Aorta (tissue), 5 donors: ENCODE data around the gene B4GALT1. TPM values are rescaled to one million over a fixed set of nuclear protein-coding genes. Genes with fewer than 3 reads are reported as not detected.

Experiments used
- ATAC-seq: fragments of 200-7000 bp; cut with Tn5 transposase; one replicate; pipeline ENCODE4 v1.9.1; 2022; ENCODE audit warnings: moderate library complexity; ENCODE audit not compliant: low FRiP score
- DNase-seq, 2 donors: peaks; one replicate each; pipeline ENCODE4 v3.0.0-alpha.2; 2020
- H3K27ac ChIP-seq, 2 donors: one replicate each; pipeline ENCODE4 v1.5.1; 2013; ENCODE audit warnings: low read length in 2 of 2, mild to moderate bottlenecking in 2 of 2, moderate library complexity in 2 of 2, control low read depth in 1 of 2, inconsistent platforms in 1 of 2, low read depth in 1 of 2
- H3K27me3 ChIP-seq, 2 donors: one replicate each; pipeline ENCODE4 v1.6.1; 2013; ENCODE audit warnings: control low read depth in 1 of 2, low read length in 1 of 2, mild to moderate bottlenecking in 1 of 2, moderate library complexity in 1 of 2; ENCODE audit not compliant: insufficient read depth in 2 of 2, control insufficient read depth in 1 of 2
- H3K36me3 ChIP-seq, 2 donors: one replicate each; pipeline ENCODE4 v1.6.1; 2013; ENCODE audit warnings: control low read depth in 1 of 2, low read length in 1 of 2, mild to moderate bottlenecking in 1 of 2; ENCODE audit not compliant: insufficient read depth in 2 of 2, control insufficient read depth in 1 of 2
- H3K4me1 ChIP-seq, 2 donors: one replicate each; pipeline ENCODE4 v1.6.1; 2013; ENCODE audit warnings: low read length in 2 of 2, control low read depth in 1 of 2, mild to moderate bottlenecking in 1 of 2, moderate library complexity in 1 of 2; ENCODE audit not compliant: insufficient read depth in 2 of 2, control insufficient read depth in 1 of 2
- H3K4me3 ChIP-seq, 2 donors: one replicate each; pipeline ENCODE4 v1.5.1; 2013; ENCODE audit warnings: low read length in 2 of 2, control low read depth in 1 of 2, mild to moderate bottlenecking in 1 of 2
- H3K9me3 ChIP-seq: one replicate; pipeline ENCODE4 v1.6.1; 2013; ENCODE audit warnings: mild to moderate bottlenecking, low read length; ENCODE audit not compliant: control insufficient read depth
- WGBS, 2 donors: extraction: QIAGEN DNeasy Blood & Tissue Kit; methylation state at CpG; one replicate each; pipeline ENCODE4 v1.1.7; 2013; 5-methylcytosine and 5-hydroxymethylcytosine counted together
- intact Hi-C, 2 donors: fragments of 100-400 bp; cut with DNase I; formaldehyde crosslinking; loops; one replicate each; pipeline versions ENCODE4 v1.14.2 to v1.15.0; 2022
- polyA plus RNA-seq, 2 donors: library from polyadenylated mRNA; stranded (reverse); fragments of 200-250 nt; gene quantifications; one replicate each; pipeline ENCODE4 v1.2.3, GENCODE V29; 2013
- total RNA-seq, 2 donors: library from RNA; stranded (reverse); fragmentation: NEBNext Ultra II Directional; extraction: Animal tissue kit (Norgen Biotek cat#: 25700); gene quantifications; one replicate each; pipeline ENCODE4 v1.2.1, GENCODE V29; 2021
- donor health status: healthy with polysubstance abuse.
- donor health status: Bipolar disorder and iron deficiency.
- donor health status: DM: no; HTN: no; CAD: no.
- donor health status: DM: no; HTN: no; CAD: no.
- donor health status: DM: yes; HTN: yes; CAD: no.

The B4GALT1 gene
- total and polyA plus RNA-seq, 4 donors: 15.2 to 95.6 (median 55.2) TPM

DNA sequence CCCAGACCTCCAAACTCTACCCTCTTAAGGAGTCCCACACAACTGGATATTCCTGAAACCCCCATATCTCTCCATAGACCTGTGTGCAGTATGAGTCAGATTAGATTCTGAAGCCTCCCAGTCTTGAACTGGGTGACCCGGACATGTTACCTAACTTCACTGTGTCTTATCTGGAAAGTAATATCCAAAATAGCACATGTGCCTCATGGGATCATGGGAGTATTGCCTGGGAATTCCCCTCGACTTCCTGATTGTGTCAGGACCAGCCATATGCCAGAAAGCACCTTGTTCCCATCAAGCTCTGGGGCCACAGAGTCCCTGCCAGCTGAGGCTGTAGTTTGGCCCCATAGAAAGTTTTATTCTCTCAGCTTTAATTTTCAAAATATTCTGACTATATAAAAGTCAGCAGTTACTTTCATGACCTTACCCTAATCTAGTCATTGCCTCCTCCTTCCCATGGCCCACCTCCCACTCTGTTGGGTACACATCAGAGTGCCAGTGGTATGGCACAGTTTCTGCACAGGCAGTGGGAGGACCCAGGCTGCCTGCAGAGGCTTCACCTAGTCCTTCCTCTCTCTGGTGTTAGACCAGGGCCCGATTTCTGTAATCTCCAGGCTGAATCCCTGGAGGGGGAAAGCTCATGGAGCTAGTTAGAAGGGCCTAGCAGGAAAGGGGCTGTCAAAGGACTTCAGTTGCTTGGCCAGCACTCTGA lies 19.5 kb upstream of the B4GALT1 start:
- H3K9me3 ChIP-seq: no peaks in the 10 kb centered on the region
- peak overlapping the region in 1 of 2 donors; percentile 80 for H3K27ac ChIP-seq
- no peak for ATAC-seq
- no peak overlapping the region for H3K4me3 ChIP-seq
- intact Hi-C loops: no loop called here
- no peak for DNase-seq
- H3K36me3 ChIP-seq: no peaks in the 10 kb centered on the region
- peaks cover 3 to 12% of the 10 kb centered on the region in 2 donors for H3K4me1 ChIP-seq
- 8 to 9% methylated on average over 3 of the region's 3 CpGs for WGBS, 2 donors
- no peaks in the 10 kb centered on the region for H3K27me3 ChIP-seq

DNA sequence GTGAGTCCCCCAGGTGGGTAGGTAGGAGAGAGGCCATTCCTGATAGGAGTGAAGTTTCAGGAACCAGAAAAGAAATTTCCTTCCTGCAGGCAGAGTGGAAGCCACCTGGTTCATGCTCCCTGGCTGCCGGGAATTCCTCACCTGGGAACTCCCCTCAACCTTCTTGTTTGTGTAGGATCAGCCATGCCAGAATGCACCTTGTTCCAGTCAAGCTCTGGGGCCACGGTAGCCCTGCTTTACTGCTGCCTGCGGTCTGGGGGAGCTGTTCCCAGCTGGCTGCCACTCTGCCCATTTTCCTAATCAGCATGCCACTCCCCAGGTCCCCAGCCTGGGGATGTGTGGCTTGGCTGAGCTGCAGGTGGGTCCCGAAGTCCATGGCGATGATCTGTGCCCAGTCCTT lies 18.7 kb upstream of the B4GALT1 start:
- no peak for DNase-seq
- peaks cover 3 to 16% of the 10 kb centered on the region in 2 donors for H3K4me1 ChIP-seq
- 53 to 63% methylated on average over 5 of the region's 5 CpGs for WGBS, 2 donors
- no peaks in the 10 kb centered on the region for H3K9me3 ChIP-seq
- no peaks in the 10 kb centered on the region for H3K27me3 ChIP-seq
- no peak for ATAC-seq
- intact Hi-C loops: no loop called here
- no peak overlapping the region for H3K4me3 ChIP-seq
- no peak overlapping the region for H3K27ac ChIP-seq
- H3K36me3 ChIP-seq: no peaks in the 10 kb centered on the region

DNA sequence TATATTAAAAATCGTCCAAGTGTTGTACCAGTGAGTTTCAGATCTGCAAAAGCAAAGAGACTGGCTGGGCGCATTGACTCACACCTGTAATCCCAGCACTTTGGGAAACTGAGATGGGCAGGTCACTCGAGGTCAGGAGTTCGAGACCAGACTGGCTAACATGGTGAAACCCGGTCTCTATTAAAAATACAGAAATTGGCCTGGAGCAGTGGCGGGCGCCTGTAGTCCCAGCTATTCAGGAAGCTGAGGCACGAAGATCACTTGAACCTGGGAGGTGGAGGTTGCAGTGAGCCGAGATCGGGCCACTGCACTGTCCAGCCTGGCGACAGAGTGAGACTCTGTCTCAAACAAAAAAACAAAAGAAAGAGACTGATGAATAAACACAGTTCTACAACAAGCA lies 18.3 kb upstream of the B4GALT1 start:
- Histone ChIP-seq H3K27me3 (no peaks in the 10 kb centered on the region), H3K4me1 (peaks cover 3 to 16% of the 10 kb centered on the region in 2 donors), H3K9me3 (no peaks in the 10 kb centered on the region), H3K36me3 (no peaks in the 10 kb centered on the region), H3K4me3 (no peak overlapping the region), H3K27ac (no peak overlapping the region)
- ATAC-seq (no peak), DNase-seq (no peak)
- intact Hi-C loops: no loop called here
- WGBS, 2 donors: 87 to 89% methylated on average over 11 of the region's 11 CpGs

DNA sequence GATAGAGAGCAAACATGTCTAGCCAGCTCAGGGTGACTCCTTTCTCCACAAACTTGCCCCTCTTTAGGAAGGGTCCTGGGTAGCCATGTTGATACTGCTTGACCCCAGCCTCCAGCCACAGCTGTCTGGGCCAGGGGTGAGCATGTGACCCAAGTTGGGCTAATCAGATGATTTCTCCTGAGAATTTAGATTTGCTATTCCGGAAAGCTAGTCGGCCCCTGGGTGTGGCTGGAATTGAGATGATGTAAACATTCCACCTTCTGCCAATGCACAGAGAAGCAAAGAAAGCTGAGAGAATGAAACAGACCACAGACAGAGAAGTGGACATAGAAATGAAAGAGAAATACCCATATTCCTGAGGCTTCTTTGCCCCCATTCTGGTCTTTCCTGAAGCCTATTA lies 17.8 kb upstream of the B4GALT1 start:
- 2 to 20% methylated on average over 2 of the region's 2 CpGs for WGBS, 2 donors
- intact Hi-C loops: no loop called here

DNA sequence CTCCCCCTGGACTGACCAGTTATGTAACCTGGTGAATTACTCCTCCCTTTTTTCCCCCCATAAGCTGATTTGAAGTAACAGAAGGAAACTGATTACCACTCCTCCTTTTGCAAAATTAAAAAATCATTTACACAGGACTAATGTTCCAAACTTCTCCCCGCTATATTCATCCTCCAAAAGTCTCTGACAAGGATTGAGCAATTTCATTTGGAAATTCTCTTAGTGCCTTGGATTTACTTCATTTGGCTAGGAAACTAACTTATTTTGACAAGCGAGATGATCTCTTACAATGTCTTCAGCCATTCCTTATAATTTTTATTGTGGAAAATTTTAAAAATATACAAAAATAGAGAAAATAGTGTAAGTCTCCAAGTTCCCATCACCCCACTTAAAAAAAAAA lies 15.4 kb upstream of the B4GALT1 start:
- Histone ChIP-seq H3K4me3 (no peak overlapping the region), H3K27me3 (no peaks in the 10 kb centered on the region), H3K27ac (no peak overlapping the region), H3K4me1 (peaks cover 3 to 16% of the 10 kb centered on the region in 2 donors), H3K36me3 (no peaks in the 10 kb centered on the region), H3K9me3 (no peaks in the 10 kb centered on the region)
- intact Hi-C loops: no loop called here
- WGBS, 2 donors: 97 to 98% methylated on average over 2 of the region's 2 CpGs
- no peak for ATAC-seq
- DNase-seq: no peak

More for the DNA sequence above, 17.8 kb upstream of the B4GALT1 start:
- DNase-seq: no peak
- H3K36me3 ChIP-seq: no peaks in the 10 kb centered on the region
- no peak for ATAC-seq
- peaks cover 5 to 16% of the 10 kb centered on the region in 2 donors for H3K4me1 ChIP-seq
- H3K27ac ChIP-seq: no peak overlapping the region
- no peaks in the 10 kb centered on the region for H3K9me3 ChIP-seq
- H3K27me3 ChIP-seq: no peaks in the 10 kb centered on the region
- H3K4me3 ChIP-seq: no peak overlapping the region

DNA sequence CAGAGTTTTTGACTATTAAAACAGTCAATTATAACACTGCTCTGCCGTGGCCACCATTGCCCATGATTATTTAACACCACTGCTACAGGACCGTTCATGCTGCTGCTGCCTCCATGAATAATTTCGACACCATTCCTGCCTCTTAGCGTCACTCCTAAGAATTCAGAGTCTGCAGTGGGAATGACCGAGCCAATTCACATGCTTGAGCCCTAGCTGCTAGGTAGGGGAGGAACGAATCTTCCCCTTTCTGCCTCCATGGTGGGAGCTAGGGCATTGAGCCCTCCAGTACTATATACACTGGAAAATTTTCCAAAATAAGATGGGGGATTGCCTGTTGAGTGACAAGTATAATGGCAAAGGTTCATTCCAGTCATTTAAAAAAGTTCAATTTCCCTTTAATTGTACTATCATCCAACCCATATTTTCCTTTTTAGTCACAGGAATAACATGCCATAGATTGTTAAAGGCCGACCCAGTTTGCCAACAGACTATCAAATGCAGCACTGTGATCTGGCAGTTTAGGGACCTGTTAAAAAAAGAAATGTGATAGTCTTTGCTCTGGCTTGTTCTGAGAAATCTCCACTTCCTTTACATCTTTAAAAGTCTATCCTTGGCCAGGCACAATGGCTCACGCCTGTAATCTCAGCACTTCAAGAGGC lies 13.5 kb upstream of the B4GALT1 start:
- intact Hi-C loops: no loop called here
- Histone ChIP-seq H3K27me3 (no peaks in the 10 kb centered on the region), H3K4me3 (no peak overlapping the region), H3K27ac (peak overlapping the region; percentile 83 to 99), H3K36me3 (no peaks in the 10 kb centered on the region), H3K4me1 (peaks cover 3 to 10% of the 10 kb centered on the region in 2 donors), H3K9me3 (no peaks in the 10 kb centered on the region)
- DNase-seq (no peak), ATAC-seq (peak; percentile 73)
- 2 to 7% methylated on average over 8 of the region's 8 CpGs for WGBS, 2 donors

DNA sequence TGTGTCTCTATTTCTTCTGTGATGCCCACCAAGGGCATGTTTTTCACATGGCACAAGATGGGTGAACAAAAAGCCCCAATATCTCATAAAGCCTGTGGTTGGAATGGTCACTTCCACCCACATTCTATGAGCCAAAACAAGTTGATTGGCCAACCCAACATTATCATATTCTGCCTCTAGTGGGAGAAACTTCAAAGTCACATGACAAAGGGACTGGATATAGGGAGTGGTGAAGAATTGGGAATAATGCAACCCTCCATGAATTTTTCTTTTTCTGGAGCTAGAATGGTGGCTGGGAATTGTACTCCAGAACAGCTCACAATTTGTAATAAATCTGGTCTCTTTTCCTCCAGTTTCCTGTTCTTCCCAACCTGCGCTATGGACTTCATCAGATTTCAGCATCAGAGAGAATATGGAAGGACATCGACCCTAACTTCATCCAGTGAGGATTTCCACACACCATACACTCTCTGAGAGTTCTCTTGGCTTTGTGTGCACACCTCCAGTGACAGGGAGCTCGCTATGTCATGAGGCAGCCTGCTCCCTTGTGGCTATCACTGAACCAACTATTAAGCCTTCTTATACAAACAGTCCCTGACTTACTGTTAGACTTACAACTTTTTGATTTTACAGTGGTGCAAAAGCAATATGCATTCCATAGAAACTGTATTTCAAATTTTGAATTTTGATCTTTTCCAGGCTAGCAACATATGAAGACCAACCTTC lies 12.0 kb upstream of the B4GALT1 start:
- intact Hi-C loops: no loop called here
- 96% methylated on average over 3 of the region's 3 CpGs for WGBS, 2 donors
- Histone ChIP-seq H3K9me3 (no peaks in the 10 kb centered on the region), H3K4me1 (peaks cover 3 to 10% of the 10 kb centered on the region in 2 donors), H3K4me3 (no peak overlapping the region), H3K27ac (no peak overlapping the region), H3K36me3 (no peaks in the 10 kb centered on the region), H3K27me3 (no peaks in the 10 kb centered on the region)
- ATAC-seq (no peak), DNase-seq (no peak)

DNA sequence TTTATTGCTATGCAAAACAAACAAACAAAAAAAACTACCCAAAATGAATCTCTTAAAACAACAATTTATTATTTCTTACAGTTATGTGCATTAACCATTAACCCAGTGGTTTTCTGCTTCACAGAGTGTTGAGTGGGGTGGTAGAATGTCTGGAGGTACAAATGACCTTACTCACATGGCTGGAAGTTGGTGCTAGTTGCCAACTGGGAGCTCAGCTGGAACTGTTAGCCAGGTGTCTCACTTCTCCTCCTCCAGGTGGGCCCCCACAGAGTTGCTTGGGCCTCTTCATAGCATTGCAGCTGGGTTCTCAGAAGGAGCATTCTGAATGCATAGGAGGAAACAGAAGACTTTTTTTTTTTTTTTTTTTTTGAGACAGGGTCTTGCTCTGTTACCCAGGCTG lies 10.5 kb upstream of the B4GALT1 start:
- H3K36me3 ChIP-seq: no peaks in the 10 kb centered on the region
- ATAC-seq (no peak), DNase-seq (no peak)
- H3K9me3 ChIP-seq: no peaks in the 10 kb centered on the region
- no peak overlapping the region for H3K27ac ChIP-seq
- peaks cover 3 to 10% of the 10 kb centered on the region in 2 donors for H3K4me1 ChIP-seq
- intact Hi-C loops: no loop called here
- no peaks in the 10 kb centered on the region for H3K27me3 ChIP-seq
- H3K4me3 ChIP-seq: no peak overlapping the region
